ACC112 (cell line): ENCODE measurements around the gene TP73.

Experiments used
- H2AFZ ChIP-seq: fragments of 200-600 bp; sonication (generic); one replicate; pipeline ENCODE4 v1.6.0; 2017; ENCODE audit warnings: antibody characterized with exemption, low read length; ENCODE audit not compliant: unreplicated experiment
- H3K27ac ChIP-seq: fragments of 200-600 bp; sonication (generic); 2 replicates; pipeline ENCODE4 v1.5.1; 2014; ENCODE audit warnings: low read depth, mild to moderate bottlenecking, antibody characterized with exemption, low read length, moderate library complexity
- H3K27me3 ChIP-seq: fragments of 200-600 bp; sonication (generic); 2 replicates; pipeline ENCODE4 v1.6.1; 2014; ENCODE audit warnings: mild to moderate bottlenecking, antibody characterized with exemption, low read length, moderate library complexity, mixed read lengths; ENCODE audit not compliant: insufficient read depth
- H3K36me3 ChIP-seq: fragments of 200-600 bp; sonication (generic); 2 replicates; pipeline ENCODE4 v1.6.1; 2016; ENCODE audit warnings: mild to moderate bottlenecking, antibody characterized with exemption, low read length, moderate library complexity, mixed read lengths; ENCODE audit not compliant: insufficient read depth
- H3K4me1 ChIP-seq: fragments of 200-600 bp; sonication (generic); one replicate; pipeline ENCODE4 v1.6.1; 2016; ENCODE audit warnings: low read length, mixed read lengths; ENCODE audit not compliant: insufficient read depth, unreplicated experiment, control insufficient read depth
- H3K4me3 ChIP-seq: fragments of 200-600 bp; sonication (generic); 2 replicates; pipeline ENCODE4 v1.5.1; 2014; ENCODE audit warnings: mild to moderate bottlenecking, low read depth, low read length
- H3K79me2 ChIP-seq: fragments of 200-600 bp; sonication (generic); one replicate; pipeline ENCODE4 v1.6.0; 2016; ENCODE audit warnings: low read length; ENCODE audit not compliant: control insufficient read depth, unreplicated experiment, insufficient read depth

Gene TP73

DNA sequence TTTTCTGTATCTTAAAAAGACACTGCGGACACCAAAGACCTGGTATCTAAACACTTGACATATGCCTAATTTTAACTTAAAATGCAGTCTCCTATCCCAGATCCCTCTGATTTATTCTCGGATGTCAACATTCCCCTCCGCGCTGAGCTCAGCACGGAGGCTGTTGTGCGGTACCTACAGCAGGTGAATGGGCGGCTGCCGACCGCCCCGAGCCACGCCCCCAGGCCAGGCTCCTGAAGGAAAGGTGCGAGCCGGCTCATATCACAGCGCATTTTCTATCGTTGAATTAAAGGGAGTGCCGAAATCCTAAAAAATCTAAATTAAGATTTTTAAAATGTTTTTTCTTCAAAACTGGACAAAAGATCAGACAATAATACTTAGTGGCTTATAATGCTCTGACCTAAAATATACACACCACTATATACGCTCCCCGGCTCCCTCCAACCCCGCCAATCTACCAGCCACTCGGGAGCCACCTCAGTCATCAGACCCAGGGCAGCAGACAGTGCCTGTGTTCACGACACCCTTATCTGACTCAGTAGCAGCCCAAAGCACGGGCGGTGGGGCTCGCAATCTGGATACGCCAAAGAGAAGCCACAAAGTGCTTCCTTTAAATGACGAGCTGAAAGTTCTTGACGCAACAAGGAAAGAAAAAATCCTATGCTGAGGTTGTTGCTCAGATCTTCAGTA is 6.5 kb upstream of the TP73 start:
- Histone ChIP-seq H3K27me3 (peaks cover 8% of the 10 kb centered on the region), H3K36me3 (peaks cover 4% of the 10 kb centered on the region; the same call in 1 of the 2 replicates), H3K4me3 (no peak overlapping the region), H3K4me1 (peaks cover 5% of the 10 kb centered on the region), H2AFZ (no peak overlapping the region), H3K79me2 (peaks cover 5% of the 10 kb centered on the region), H3K27ac (no peak overlapping the region)

DNA sequence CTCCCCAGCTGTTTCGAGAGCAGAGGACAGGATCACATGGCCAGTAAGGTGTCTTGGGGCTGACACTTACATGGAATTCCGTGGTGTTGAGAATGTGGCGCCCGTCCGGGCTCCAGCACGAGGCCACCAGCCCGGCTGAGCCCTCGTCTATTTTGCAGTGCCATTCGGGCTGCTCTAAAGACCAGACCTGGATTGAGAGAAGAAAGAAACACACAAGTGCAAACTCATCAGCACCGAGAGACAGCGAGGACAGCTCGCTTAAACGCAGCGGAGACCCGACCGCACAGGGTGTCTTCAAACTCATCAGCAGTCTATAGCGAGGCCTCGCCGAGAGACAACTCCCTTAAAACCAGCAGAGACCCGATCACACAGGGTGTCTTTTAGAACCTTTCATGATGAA is 5.7 kb upstream of the TP73 start:
- no peak overlapping the region for H3K4me3 ChIP-seq
- no peak overlapping the region for H3K27ac ChIP-seq
- H3K27me3 ChIP-seq, result peaks cover 16% of the 10 kb centered on the region
- no peak overlapping the region for H2AFZ ChIP-seq
- peaks cover 5% of the 10 kb centered on the region for H3K4me1 ChIP-seq
- H3K79me2 ChIP-seq, result peaks cover 5% of the 10 kb centered on the region
- peaks cover 4% of the 10 kb centered on the region; the same call in 1 of the 2 replicates for H3K36me3 ChIP-seq

DNA sequence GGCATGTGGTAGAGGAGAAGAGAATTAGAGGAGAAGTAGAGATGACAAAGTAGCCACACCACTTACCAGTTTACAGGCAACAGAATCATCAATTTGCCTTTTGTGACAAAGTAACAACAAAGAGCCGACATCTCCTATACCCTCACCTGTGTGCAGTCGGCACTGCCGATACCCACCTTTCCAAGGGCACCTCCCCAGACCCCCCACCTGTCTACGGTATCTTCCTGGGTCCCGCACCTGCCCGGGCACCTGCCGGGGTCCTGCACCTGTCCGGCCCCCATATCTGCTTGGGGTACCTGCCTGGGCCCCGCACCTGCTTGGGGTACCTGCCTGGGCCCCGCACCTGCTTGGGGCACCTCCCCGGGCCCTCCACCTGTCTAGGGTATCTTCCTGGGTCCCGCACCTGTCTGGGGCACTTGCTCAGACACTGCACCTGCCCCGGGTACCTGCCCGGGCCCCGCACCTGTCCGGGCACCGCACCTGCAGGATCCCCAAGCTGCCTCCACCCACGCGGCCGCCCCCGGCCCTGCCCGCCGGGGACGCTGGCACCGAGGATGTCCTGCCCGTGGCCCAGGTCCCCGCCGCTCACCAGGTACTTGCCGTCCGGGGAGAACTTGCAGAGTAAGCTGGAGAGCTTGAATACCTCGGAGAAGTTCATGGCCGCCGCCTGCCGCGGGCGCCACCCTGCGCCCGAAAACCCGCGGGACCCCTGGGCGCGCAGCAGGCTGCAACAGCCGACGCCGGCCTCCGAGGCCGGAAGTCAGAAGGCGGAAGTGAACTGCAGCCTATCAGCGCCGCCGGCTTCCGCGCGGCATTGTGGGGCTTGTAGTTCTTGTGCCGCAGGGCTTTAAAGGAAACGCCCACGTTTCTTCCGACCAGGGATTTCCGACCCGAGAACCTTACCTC is 2.7 kb upstream of the TP73 start, which contains the start of gene WRAP73:
TSS of gene WRAP73 (minus strand) at position 762 of the 906 bp plus-strand sequence. CDS start at position 658, 104 bp downstream.
- Histone ChIP-seq H3K79me2 (peaks cover 5% of the 10 kb centered on the region), H3K27ac (no peak within 1 kb of the TSS), H3K36me3 (peaks cover under 1% of the 10 kb centered on the region; the same call in 1 of the 2 replicates), H2AFZ (peak within 1 kb of the TSS; percentile 99), H3K4me3 (peak within 1 kb of the TSS; percentile 99), H3K4me1 (peaks cover 5% of the 10 kb centered on the region), H3K27me3 (peaks cover 43% of the 10 kb centered on the region)

DNA sequence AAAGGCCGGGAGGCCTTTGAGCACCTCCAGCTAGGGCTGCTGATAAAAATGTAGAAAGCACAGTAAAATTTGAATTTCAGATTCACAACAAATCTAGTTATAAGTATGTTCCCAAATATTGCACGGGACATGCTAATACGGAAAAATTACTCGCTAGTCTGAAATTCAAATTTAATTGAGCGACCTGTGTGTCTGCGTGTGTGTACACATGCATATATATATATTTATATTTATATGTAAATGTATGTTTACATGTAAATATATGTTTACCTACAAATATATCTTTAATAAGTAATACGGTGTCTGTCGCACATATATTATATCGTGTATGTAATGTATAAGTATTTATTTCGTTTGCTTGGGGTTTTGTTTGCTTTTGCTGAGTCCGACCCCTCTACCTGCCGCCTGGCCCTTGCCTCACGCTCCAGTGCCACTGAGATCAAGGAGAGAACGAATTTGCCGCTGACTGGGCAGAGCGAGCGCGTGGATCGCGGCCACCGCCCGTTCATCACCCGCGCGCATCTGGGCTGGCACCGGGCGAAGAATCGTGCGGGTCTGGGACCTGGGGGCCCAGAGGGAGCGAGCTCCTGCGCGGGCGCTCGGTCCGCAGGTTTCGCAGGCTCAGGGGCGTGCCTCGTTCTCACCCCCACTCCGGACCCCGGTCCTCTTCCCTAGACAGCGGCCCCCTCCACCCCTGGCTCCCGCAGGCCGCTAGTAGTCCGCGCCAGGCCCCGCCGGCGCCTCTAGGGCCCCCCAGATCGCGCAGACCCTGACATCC is 1.9 kb upstream of the TP73 start:
- Histone ChIP-seq H3K36me3 (no peaks in the 10 kb centered on the region), H3K79me2 (peaks cover 5% of the 10 kb centered on the region), H3K4me1 (peaks cover 5% of the 10 kb centered on the region), H3K27me3 (peaks cover 44% of the 10 kb centered on the region), H3K27ac (no peak overlapping the region), H2AFZ (no peak overlapping the region), H3K4me3 (peak overlapping the region; percentile 99)

DNA sequence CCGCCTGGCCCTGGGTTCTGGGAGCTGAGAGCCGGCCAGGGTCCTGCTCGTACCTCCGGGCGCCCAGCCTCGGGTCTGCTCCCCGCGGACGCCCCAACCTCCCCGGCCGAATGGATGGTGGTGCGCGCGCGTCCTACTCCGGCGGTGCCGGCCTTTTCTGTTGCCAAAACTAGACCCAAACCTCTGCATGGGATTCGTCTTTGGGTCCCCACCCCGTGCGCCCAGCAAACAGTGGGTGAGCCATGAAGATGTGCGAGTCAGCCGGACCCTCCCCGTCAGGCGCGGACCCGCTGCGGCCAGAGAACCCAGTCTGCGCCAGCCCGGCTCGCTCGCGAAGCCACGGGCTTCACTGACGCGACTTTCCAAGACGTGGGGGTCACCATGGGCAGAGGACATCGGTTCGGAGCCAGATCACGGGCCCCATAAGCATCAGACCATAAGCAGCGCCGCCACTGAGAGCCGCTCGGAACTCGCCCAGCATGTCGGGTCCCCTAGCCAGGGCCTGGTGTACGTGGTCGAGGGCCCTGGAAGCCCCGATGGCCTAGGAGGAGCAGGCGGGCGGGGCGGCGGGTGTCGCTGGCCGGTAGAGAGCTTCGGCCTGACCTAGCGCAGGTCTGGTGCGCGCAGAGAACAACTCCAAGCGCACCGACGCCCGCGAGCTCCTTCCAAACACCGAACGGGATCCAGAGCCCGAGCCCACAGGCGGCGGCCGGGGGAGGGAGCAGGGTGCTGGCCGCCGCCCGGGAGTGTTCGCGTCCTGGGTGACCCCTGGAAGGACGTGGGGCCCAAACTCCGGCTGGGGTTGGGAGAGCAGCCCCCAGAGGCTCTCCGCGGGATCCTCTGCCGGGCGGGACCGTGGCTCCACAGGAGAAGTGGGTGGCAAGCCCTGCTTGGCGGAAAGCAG is 1.0 kb upstream of the TP73 start:
- no peak overlapping the region for H3K4me3 ChIP-seq
- no peaks in the 10 kb centered on the region for H3K36me3 ChIP-seq
- no peak overlapping the region for H3K27ac ChIP-seq
- H2AFZ ChIP-seq, result no peak overlapping the region
- peaks cover 5% of the 10 kb centered on the region for H3K79me2 ChIP-seq
- H3K27me3 ChIP-seq, result peaks cover 48% of the 10 kb centered on the region
- H3K4me1 ChIP-seq, result peaks cover 5% of the 10 kb centered on the region

DNA sequence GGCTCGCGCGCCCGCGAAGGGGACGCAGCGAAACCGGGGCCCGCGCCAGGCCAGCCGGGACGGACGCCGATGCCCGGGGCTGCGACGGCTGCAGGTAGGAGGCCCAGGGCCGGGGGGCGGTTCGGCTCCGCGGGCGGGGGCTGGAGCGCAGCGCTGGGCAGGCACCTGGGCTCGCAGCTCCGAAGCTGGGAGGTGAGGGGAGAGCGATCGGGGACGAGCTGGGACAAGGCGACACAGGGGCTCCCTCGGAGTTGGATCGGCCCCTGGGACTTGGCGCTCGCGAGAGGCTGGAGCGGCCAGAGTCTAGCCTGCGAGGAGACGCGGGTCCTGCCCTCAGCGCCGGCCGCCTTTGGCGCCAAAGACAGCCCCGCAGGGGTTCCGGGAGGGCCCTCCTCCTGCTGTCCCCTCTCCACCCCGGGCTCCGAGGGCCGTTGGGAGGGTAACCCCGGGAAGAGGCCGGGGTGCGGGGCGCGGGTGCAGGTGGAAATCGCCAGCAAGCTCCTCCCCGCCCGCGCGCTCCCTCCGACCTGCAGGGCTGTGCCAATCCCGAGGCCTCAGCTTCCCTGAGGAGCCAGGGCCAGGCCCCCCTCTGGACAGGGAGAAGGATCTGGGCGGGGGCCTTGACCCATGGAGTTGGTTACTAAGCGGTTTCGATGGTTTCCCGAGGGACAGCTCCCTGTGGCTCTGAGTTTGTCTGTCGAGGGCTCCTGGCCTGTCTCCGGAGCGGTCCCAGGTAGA is 401 bp downstream of the TP73 start:
- H3K27ac ChIP-seq, result no peak overlapping the region
- H2AFZ ChIP-seq, result no peak overlapping the region
- H3K4me1 ChIP-seq, result peaks cover 5% of the 10 kb centered on the region
- H3K4me3 ChIP-seq, result peak overlapping the region; percentile 66
- no peaks in the 10 kb centered on the region for H3K36me3 ChIP-seq
- peaks cover 50% of the 10 kb centered on the region for H3K27me3 ChIP-seq
- H3K79me2 ChIP-seq, result peaks cover 5% of the 10 kb centered on the region

DNA sequence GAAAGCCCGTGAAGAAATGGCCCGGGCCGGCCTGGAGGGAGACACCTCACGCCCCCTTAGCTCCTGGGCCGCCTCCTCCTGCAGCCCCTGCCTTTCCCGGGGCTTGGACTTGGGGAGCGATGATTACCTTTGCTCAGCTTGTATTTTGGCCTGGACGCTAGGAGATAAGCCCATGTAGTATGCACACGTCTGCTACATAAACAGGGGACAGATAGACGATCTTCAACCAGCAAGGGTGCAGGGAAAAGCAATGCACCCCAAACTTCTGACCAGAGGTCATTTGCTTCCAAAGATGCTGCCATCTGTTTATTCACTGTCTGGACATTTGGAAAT is 936 bp downstream of the TP73 start:
- no peak overlapping the region for H2AFZ ChIP-seq
- no peak overlapping the region for H3K27ac ChIP-seq
- H3K4me1 ChIP-seq, result peaks cover 5% of the 10 kb centered on the region
- H3K27me3 ChIP-seq, result peaks cover 50% of the 10 kb centered on the region
- no peak overlapping the region; the same call in 1 of the 2 replicates for H3K4me3 ChIP-seq
- H3K36me3 ChIP-seq, result no peaks in the 10 kb centered on the region
- peaks cover 5% of the 10 kb centered on the region for H3K79me2 ChIP-seq

DNA sequence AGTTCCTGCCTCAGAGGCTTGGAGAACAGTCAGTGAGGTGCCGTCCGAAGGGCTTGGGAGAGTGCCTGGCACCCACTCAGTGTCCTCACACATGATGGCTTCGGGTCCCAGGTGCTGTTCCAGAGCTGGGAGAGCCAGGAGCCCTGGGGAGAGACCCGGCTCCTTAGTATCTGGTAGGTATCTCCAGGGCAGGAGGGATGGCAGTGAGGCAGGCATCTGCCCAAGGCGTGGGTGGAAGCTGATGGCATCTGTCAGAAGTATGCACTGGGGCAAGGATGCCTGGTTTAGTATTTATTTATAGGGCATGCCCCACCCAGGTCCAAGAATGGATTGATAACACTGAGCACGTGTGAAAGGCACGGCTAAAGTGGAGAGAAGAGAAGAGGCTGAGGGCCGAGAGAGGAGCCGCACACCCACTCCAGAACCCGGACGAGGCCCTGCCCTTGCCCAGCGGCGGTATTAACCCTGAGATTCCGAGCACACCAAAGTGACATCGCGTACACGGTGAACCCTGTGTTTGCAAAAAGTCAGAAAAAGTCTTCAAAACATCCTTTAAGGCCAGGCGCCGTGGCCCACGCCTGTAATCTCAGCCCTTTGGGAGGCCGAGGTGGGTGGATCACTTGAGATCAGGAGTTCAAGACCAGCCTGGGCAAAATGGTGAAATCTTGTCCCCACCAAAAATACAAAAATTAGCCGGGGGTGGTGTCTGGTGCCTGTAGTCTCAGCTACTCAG is 2.4 kb downstream of the TP73 start:
- no peaks in the 10 kb centered on the region for H3K4me1 ChIP-seq
- H3K27me3 ChIP-seq, result peaks cover 50% of the 10 kb centered on the region
- H3K36me3 ChIP-seq, result no peaks in the 10 kb centered on the region
- H3K4me3 ChIP-seq, result no peak overlapping the region
- H3K79me2 ChIP-seq, result peaks cover under 1% of the 10 kb centered on the region
- H3K27ac ChIP-seq, result no peak overlapping the region
- H2AFZ ChIP-seq, result no peak overlapping the region
